Lung (tissue), 12 donors: ENCODE data around the gene PRKN. TPM values are rescaled to one million over a fixed set of nuclear protein-coding genes. Genes with fewer than 3 reads are reported as not detected.

Source experiments
- ATAC-seq: fragments of 200-7000 bp; cut with Tn5 transposase; one replicate; pipeline ENCODE4 v1.9.1; 2020; ENCODE audit warnings: moderate number of reproducible peaks; ENCODE audit not compliant: insufficient read depth, low FRiP score
- DNase-seq, 3 donors: peaks; one replicate each; pipeline ENCODE4 v3.0.0-alpha.2; 2013 to 2017
- H3K27ac ChIP-seq, 2 donors: one replicate each; pipeline ENCODE4 v1.5.1; 2013; ENCODE audit warnings: mild to moderate bottlenecking in 2 of 2, moderate library complexity in 2 of 2, control low read depth in 1 of 2, inconsistent platforms in 1 of 2, low read depth in 1 of 2, low read length in 1 of 2
- H3K27me3 ChIP-seq, 3 donors: one replicate each; pipeline ENCODE4 v1.5.1; 2013; ENCODE audit warnings: low read length in 2 of 3; ENCODE audit not compliant: control insufficient read depth in 3 of 3, insufficient read depth in 3 of 3
- H3K36me3 ChIP-seq, 4 donors: one replicate each; pipeline ENCODE4 v1.5.1; 2013; ENCODE audit warnings: low read length in 4 of 4, mild to moderate bottlenecking in 1 of 4, moderate library complexity in 1 of 4; ENCODE audit not compliant: control insufficient read depth in 4 of 4, insufficient read depth in 4 of 4
- H3K4me1 ChIP-seq, 5 donors: one replicate each; pipeline ENCODE4 v1.5.1; 2013; ENCODE audit warnings: low read length in 5 of 5, mild to moderate bottlenecking in 2 of 5, moderate library complexity in 1 of 5; ENCODE audit not compliant: control insufficient read depth in 5 of 5, insufficient read depth in 5 of 5
- H3K4me3 ChIP-seq: one replicate; pipeline ENCODE4 v1.5.1; 2013; ENCODE audit warnings: mild to moderate bottlenecking, control low read depth, moderate library complexity
- H3K9ac ChIP-seq, 2 donors: one replicate each; pipeline ENCODE4 v1.5.1; 2013; ENCODE audit warnings: low read length in 2 of 2, control low read depth in 1 of 2; ENCODE audit not compliant: insufficient read depth in 1 of 2
- H3K9me3 ChIP-seq, 4 donors: one replicate each; pipeline ENCODE4 v1.5.1; 2013; ENCODE audit warnings: low read length in 3 of 4, mild to moderate bottlenecking in 1 of 4, moderate library complexity in 1 of 4; ENCODE audit not compliant: control insufficient read depth in 4 of 4, insufficient read depth in 3 of 4
- WGBS, 2 donors: extraction: QIAGEN DNeasy Blood & Tissue Kit; methylation state at CpG; one replicate each; pipeline ENCODE4 v1.1.7; 2013; 5-methylcytosine and 5-hydroxymethylcytosine counted together
- polyA plus RNA-seq, 2 donors: library from polyadenylated mRNA; stranded (reverse); fragments of 200-250 nt; gene quantifications; one replicate each; pipeline ENCODE4 v1.2.1, GENCODE V29; 2013
- total RNA-seq, 2 donors: library from RNA; depleted of rRNA in 1 of 2; stranded (reverse); fragments of >200 nt in 1 of 2; gene quantifications; one replicate each; pipeline ENCODE4 v1.2.1, GENCODE V29; 2014 to 2021
- TF ChIP-seq, protein P1 (sequence below): IDR thresholded peaks from 2 replicates; pipeline ENCODE4 v1.5.1; 2012; ENCODE audit warnings: mild to moderate bottlenecking; ENCODE audit errors: control extremely low read depth, extremely low read depth
- donor health status: control.
- donor health status: control.
- donor health status: Bipolar disorder and iron deficiency.
- donor health status: healthy.
- donor health status: DM: yes; HTN: yes; CAD: no.

PRKN gene
- total and polyA plus RNA-seq, 4 donors = 0.27 to 11.2 (median 3.1) TPM

DNA sequence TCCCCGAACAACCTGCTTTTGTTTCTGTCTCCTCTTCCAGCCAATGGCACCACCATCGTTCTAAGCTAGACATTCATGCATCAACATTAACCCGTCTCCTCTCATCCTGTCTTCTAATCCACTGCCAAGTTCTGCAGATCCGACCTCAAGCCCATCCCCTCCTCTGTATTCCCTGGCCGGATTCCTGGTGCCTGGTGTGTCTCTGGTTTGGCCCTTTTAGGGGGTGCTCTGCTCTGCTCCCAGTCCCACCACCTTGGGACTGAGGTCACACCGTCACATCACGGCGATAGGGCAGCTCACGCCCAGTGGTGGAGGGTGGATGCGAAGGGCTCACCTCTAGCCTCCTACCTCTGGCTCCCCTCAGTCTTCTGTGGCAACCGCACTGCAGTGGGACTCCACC lies 1351.2 kb downstream of the PRKN start:
- TF ChIP-seq, protein P1, sequence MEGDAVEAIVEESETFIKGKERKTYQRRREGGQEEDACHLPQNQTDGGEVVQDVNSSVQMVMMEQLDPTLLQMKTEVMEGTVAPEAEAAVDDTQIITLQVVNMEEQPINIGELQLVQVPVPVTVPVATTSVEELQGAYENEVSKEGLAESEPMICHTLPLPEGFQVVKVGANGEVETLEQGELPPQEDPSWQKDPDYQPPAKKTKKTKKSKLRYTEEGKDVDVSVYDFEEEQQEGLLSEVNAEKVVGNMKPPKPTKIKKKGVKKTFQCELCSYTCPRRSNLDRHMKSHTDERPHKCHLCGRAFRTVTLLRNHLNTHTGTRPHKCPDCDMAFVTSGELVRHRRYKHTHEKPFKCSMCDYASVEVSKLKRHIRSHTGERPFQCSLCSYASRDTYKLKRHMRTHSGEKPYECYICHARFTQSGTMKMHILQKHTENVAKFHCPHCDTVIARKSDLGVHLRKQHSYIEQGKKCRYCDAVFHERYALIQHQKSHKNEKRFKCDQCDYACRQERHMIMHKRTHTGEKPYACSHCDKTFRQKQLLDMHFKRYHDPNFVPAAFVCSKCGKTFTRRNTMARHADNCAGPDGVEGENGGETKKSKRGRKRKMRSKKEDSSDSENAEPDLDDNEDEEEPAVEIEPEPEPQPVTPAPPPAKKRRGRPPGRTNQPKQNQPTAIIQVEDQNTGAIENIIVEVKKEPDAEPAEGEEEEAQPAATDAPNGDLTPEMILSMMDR = no peak
- no peak for DNase-seq
- Histone ChIP-seq H3K27me3 (peaks cover 0 to 3% (median 0%) of the 10 kb centered on the region in 3 donors), H3K4me3 (no peak overlapping the region), H3K36me3 (no peaks in the 10 kb centered on the region), H3K27ac (no peak overlapping the region), H3K4me1 (peaks cover 0 to 11% (median 3%) of the 10 kb centered on the region in 5 donors), H3K9ac (no peak overlapping the region), H3K9me3 (no peaks in the 10 kb centered on the region)
- ATAC-seq = no peak
- 88% methylated on average over 11 of the region's 11 CpGs for WGBS, 2 donors

DNA sequence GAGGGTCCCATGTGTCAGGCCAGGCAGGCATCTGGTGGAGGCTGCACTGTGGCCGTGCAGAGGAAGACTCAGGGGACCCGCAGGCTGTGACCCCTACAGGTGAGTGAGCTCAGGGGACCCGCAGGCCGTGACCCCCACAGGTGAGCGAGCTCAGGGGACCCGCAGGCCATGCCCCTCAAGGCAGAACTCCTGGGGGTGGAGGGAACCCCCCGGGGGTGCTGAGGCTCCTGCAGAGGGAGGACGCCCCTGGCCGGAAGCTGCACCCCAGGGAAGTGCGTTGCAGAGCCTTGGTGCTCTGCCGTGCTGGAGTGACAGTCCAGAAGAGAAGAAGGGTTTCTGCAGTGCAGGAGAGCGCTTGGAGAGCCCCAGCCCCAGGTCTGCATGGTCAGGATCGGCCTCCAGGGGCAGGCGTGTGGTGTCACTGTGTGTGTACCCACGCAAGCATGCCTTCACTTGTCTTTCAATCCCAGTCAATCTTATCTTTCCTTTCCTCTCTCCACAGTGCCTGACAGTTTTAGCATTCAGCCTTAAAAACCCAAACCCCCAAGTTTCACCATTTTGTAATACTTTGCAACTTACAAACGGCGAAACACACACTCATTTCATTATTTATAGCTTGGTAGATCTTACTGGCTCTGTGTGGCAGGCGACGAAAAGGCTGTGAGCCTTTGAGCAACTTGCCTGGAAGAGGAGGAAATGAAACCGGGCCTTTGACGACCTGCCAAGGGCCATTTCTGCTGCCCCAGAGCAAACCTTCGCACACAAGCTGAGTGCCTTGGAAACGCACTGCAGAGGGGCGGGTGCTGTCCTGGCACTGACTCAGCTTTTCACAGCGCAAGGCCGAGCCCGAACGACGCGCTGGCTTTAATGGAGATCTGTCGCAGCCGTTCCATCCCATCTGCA lies 1352.3 kb downstream of the PRKN start:
- TF ChIP-seq, protein P1 = no peak
- DNase-seq = peak; percentile 84 to 91 (median 85)
- peak overlapping the region in 1 of 2 donors; percentile 35 for H3K27ac ChIP-seq
- no peak overlapping the region for H3K4me3 ChIP-seq
- peaks cover 0 to 11% (median 3%) of the 10 kb centered on the region in 5 donors for H3K4me1 ChIP-seq
- WGBS, 2 donors = 44 to 58% methylated on average over 32 of the region's 32 CpGs
- ATAC-seq = peak; percentile 72
- peak overlapping the region in 1 of 2 donors; percentile 59 for H3K9ac ChIP-seq
- H3K27me3 ChIP-seq = peaks cover 0 to 3% (median 0%) of the 10 kb centered on the region in 3 donors
- no peaks in the 10 kb centered on the region for H3K9me3 ChIP-seq
- no peaks in the 10 kb centered on the region for H3K36me3 ChIP-seq

DNA sequence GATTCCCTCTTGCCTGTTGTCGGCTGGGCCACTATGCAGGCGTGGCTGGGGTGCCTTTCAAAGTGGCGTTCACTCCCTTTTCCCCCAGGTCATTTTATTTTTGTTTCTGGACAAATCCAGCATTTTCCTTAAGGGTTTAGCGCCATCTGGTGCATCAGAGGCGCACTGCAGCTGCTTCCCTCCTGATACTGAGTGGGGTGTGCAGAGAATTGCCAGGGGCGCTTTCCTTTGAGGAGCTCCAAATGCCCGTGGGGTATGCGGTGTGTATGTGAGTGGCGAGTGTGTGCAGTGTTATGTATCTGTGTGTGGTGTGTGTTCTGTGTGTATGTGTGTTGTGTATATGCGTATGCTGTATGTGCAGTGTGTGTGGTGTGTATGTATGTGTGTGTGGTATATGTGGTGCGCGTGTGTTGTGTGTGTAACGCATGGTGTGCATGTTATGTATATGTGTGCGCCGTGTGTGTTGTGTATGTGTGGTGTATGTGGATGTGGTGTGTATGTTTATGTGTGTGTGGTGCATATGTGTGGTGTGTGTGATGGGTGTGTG lies 1353.6 kb downstream of the PRKN start:
- H3K27ac ChIP-seq = no peak overlapping the region
- H3K36me3 ChIP-seq = no peaks in the 10 kb centered on the region
- no peak overlapping the region for H3K4me3 ChIP-seq
- H3K9ac ChIP-seq = no peak overlapping the region
- no peaks in the 10 kb centered on the region for H3K9me3 ChIP-seq
- ATAC-seq = no peak
- DNase-seq = peak; percentile 76 to 78 (median 77)
- TF ChIP-seq, protein P1 = peak; percentile 92
- peaks cover 0 to 3% (median 0%) of the 10 kb centered on the region in 3 donors for H3K27me3 ChIP-seq
- H3K4me1 ChIP-seq = peaks cover 0 to 11% (median 3%) of the 10 kb centered on the region in 5 donors
- 37 to 39% methylated on average over 15 of the region's 15 CpGs for WGBS, 2 donors
